Natural killer cell (primary cell): ENCODE results near the gene PCDH1. TPM values are rescaled to one million over a fixed set of nuclear protein-coding genes. Genes with fewer than 3 reads are reported as not detected.

Experiments
- ATAC-seq, 3 donors: fragments of 150-1000 bp in 2 of 3; fragments of 200-7000 bp in 1 of 3; cut with Tn5 transposase; 1 replicate in 1 of 3; 2 replicates in 2 of 3; pipeline ENCODE4 v1.10.0; 2021; ENCODE audit warnings: mild to moderate bottlenecking in 2 of 3, moderate library complexity in 2 of 3
- DNase-seq, 2 donors: peaks; one replicate each; pipeline versions ENCODE4 v3.0.0 to v3.0.0-alpha.2; 2013 to 2021; ENCODE audit warnings: mixed read lengths in 1 of 2
- H3K27ac ChIP-seq: one replicate; pipeline ENCODE4 v1.5.1; 2013; ENCODE audit warnings: mild to moderate bottlenecking, low read length
- H3K27me3 ChIP-seq: one replicate; pipeline ENCODE4 v1.6.1; 2013; ENCODE audit warnings: low read length; ENCODE audit not compliant: control insufficient read depth, insufficient read depth
- H3K36me3 ChIP-seq: one replicate; pipeline ENCODE4 v1.6.1; 2013; ENCODE audit warnings: low read length; ENCODE audit not compliant: control insufficient read depth, insufficient read depth
- H3K4me1 ChIP-seq: one replicate; pipeline ENCODE4 v1.6.1; 2013; ENCODE audit warnings: low read length; ENCODE audit not compliant: control insufficient read depth, insufficient read depth
- H3K4me3 ChIP-seq: one replicate; pipeline ENCODE4 v1.5.1; 2013; ENCODE audit warnings: low read length
- H3K9me3 ChIP-seq: one replicate; pipeline ENCODE4 v1.6.1; 2013; ENCODE audit warnings: low read length; ENCODE audit not compliant: control insufficient read depth, insufficient read depth
- H3K27ac Mint-ChIP-seq, 2 donors: one replicate each; pipeline ENCODE4 v1.8.0; 2022; ENCODE audit warnings: mild to moderate bottlenecking in 2 of 2, mixed read lengths in 2 of 2, moderate library complexity in 1 of 2
- H3K27me3 Mint-ChIP-seq, 2 donors: one replicate each; pipeline ENCODE4 v1.8.0; 2022; ENCODE audit warnings: low read depth in 2 of 2, mixed read lengths in 2 of 2
- H3K36me3 Mint-ChIP-seq: one replicate; pipeline ENCODE4 v1.8.0; 2022; ENCODE audit warnings: mixed read lengths
- H3K4me1 Mint-ChIP-seq, 2 donors: one replicate each; pipeline ENCODE4 v1.8.0; 2022; ENCODE audit warnings: mixed read lengths in 2 of 2
- H3K4me3 Mint-ChIP-seq: one replicate; pipeline ENCODE4 v1.8.0; 2022; ENCODE audit warnings: mild to moderate bottlenecking, moderate library complexity, mixed read lengths
- H3K9me3 Mint-ChIP-seq, 2 donors: one replicate each; pipeline ENCODE4 v1.8.0; 2022; ENCODE audit warnings: mixed read lengths in 2 of 2
- CTCF ChIP-seq: fragments of 200-600 bp; IDR thresholded peaks from one replicate; pipeline ENCODE4 v1.8.0; 2022; ENCODE audit warnings: antibody characterized with exemption
- WGBS: methylation state at CpG from one replicate; pipeline ENCODE4 v1.1.7; 2013; ENCODE audit warnings: missing lambda C conversion rate; ENCODE audit not compliant: insufficient coverage; 5-methylcytosine and 5-hydroxymethylcytosine counted together
- intact Hi-C: fragments of 100-400 bp; cut with micrococcal nuclease; formaldehyde crosslinking; loops from one replicate; pipeline ENCODE4 v1.14.2; 2022
- total RNA-seq, 4 donors: library from RNA; stranded (reverse); fragments of 120-200 nt in 1 of 4; gene quantifications; one replicate each; pipeline versions ENCODE4 v1.2.3 to v1.2.4, GENCODE V29; 2013 to 2022

PCDH1 gene
- total RNA-seq, 3 donors from 2014 or later (not counting 1 experiment from before 2014, with no cell fraction given) = 19.2 to 39.2 (median 32.1) TPM

DNA sequence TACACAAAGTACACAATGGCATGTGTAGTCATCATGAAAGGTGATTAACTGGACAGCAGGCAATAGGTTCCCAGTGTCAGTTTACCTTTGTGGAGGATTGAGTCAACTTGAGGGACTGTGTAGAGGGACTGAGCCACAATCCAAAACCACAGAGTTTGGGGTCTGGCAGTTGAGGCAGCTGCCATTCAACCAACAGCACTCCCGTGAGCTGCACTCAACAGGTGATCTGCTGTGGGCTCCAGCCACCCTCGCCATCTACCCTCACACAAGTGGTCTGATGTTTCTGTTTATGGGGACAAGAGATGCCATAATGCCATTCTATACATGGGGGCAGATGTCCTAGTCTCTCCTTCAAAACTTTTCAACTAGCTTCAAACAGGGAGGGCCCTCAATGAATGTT is 42.6 kb upstream of the PCDH1 start:
- H3K4me3 Mint-ChIP-seq = peak overlapping the region; percentile 45
- no peaks in the 10 kb centered on the region for H3K27me3 ChIP-seq
- H3K9me3 ChIP-seq = no peaks in the 10 kb centered on the region
- DNase-seq (no peak), ATAC-seq (no peak)
- H3K36me3 Mint-ChIP-seq = no peaks in the 10 kb centered on the region
- H3K36me3 ChIP-seq = peaks cover 5% of the 10 kb centered on the region
- peak overlapping the region in 1 of 2 donors; percentile 2 for H3K27ac Mint-ChIP-seq
- intact Hi-C loops = no loop called here
- H3K9me3 Mint-ChIP-seq = no peaks in the 10 kb centered on the region
- no peak for TF ChIP-seq CTCF
- no peak overlapping the region for H3K27ac ChIP-seq
- H3K27me3 Mint-ChIP-seq = peaks cover 11 to 12% of the 10 kb centered on the region in 2 donors
- no peak overlapping the region for H3K4me3 ChIP-seq
- 83% methylated on average over 2 of the region's 2 CpGs for WGBS
- peaks cover 21% of the 10 kb centered on the region for H3K4me1 ChIP-seq
- H3K4me1 Mint-ChIP-seq = peaks cover 12 to 17% of the 10 kb centered on the region in 2 donors

GRCh38 chr5:141919218-141920119 is 41.3 kb upstream of the PCDH1 start:
- peaks cover 12% of the 10 kb centered on the region in 2 donors for H3K4me1 Mint-ChIP-seq
- DNase-seq = no peak
- Histone ChIP-seq H3K27me3 (peaks cover 2% of the 10 kb centered on the region), H3K36me3 (no peaks in the 10 kb centered on the region), H3K4me3 (no peak overlapping the region), H3K27ac (no peak overlapping the region), H3K9me3 (no peaks in the 10 kb centered on the region), H3K4me1 (peaks cover 20% of the 10 kb centered on the region)
- no peak for TF ChIP-seq CTCF
- no peak overlapping the region for H3K27ac Mint-ChIP-seq
- peaks cover 19 to 25% of the 10 kb centered on the region in 2 donors for H3K27me3 Mint-ChIP-seq
- H3K9me3 Mint-ChIP-seq = no peaks in the 10 kb centered on the region
- H3K36me3 Mint-ChIP-seq = no peaks in the 10 kb centered on the region
- H3K4me3 Mint-ChIP-seq = no peak overlapping the region
- intact Hi-C loops = no loop called here
- no peak for ATAC-seq
- WGBS = 94% methylated on average over 8 of the region's 8 CpGs

- TF ChIP-seq CTCF = no peak
- 73% methylated on average over 5 of the region's 5 CpGs for WGBS
- DNase-seq (no peak), ATAC-seq (no peak)
- intact Hi-C loops = no loop called here
- Mint-ChIP-seq H3K27me3 (peaks cover 28 to 37% of the 10 kb centered on the region in 2 donors), H3K9me3 (no peaks in the 10 kb centered on the region), H3K36me3 (no peaks in the 10 kb centered on the region), H3K4me1 (no peaks in the 10 kb centered on the region), H3K27ac (no peak overlapping the region), H3K4me3 (no peak overlapping the region)
- H3K4me1 ChIP-seq = peaks cover 17% of the 10 kb centered on the region
- peaks cover 13% of the 10 kb centered on the region for H3K27me3 ChIP-seq
- no peak overlapping the region for H3K27ac ChIP-seq
- no peaks in the 10 kb centered on the region for H3K36me3 ChIP-seq
- H3K4me3 ChIP-seq = no peak overlapping the region
- H3K9me3 ChIP-seq = no peaks in the 10 kb centered on the region
Observed at GRCh38 chr5:141917760-141918159, 39.5 kb upstream of the PCDH1 start.
